Measurements from ENCODE around the gene CPNE2. TPM values are rescaled to one million over a fixed set of nuclear protein-coding genes. Genes with fewer than 3 reads are reported as not detected.

The CPNE2 gene
- total and polyA plus RNA-seq, 2 of the 8 experiments (the other 6 are each of a cell fraction or from before 2014, with no cell fraction given), result 10.6 to 39.5 TPM

- ChIA-PET CTCF (ENCODE audit: partially characterized antibody) (interaction anchor here (1.6 to 4.2 kb wide), 3 partner anchors 10 to 56 kb away, joined by 4 to 32 read pairs (median 7); no protein-coding TSS in a partner anchor), POLR2A (ENCODE audit: partially characterized antibody) (interaction anchor here (1.2 to 1.6 kb wide), 2 partner anchors 10 to 14 kb away, joined by 3 to 4 read pairs; no protein-coding TSS in a partner anchor)
- DNase-seq (ENCODE audit: low read depth in 1 of 2, low spot score in 2 of 2) (no peak), FAIRE-seq (no peak)
- Histone ChIP-seq H3K79me1 (ENCODE audit: low read depth, low read length) (no peaks in the 10 kb centered on the region), H2BK12ac (ENCODE audit: low read depth, low read length) (no peak overlapping the region), H3K56ac (replicated peaks; ENCODE audit: insufficient read length, low read depth, low read length) (no peak overlapping the region), H4K20me1 (replicated peaks in 1 of 2; ENCODE audit: control insufficient read depth in 1 of 2, insufficient read depth in 2 of 2, low read length in 2 of 2) (no peaks in the 10 kb centered on the region), H3K18ac (ENCODE audit: extremely low read depth, low read length) (no peak overlapping the region), H3K36me3 (ENCODE audit: control insufficient read depth in 2 of 4, insufficient read depth in 4 of 4, low read length in 3 of 4) (no peaks in the 10 kb centered on the region), H2AFZ (ENCODE audit: low read length) (no peak overlapping the region), H2BK5ac (ENCODE audit: low read depth, low read length) (no peak overlapping the region), H2BK20ac (ENCODE audit: low read length) (no peak overlapping the region), H4K91ac (replicated peaks; ENCODE audit: insufficient read length, low read length) (no peak overlapping the region), H3K4ac (replicated peaks; ENCODE audit: insufficient read length, low read depth, low read length) (no peak overlapping the region), H3K4me1 (replicated peaks in 1 of 4; ENCODE audit: control insufficient read depth in 3 of 4, insufficient read depth in 4 of 4, low read length in 3 of 4) (peaks cover 0 to 5% (median 1%) of the 10 kb centered on the region in 4 experiments; a peak in 4 of 7 replicates), H3K4me2 (ENCODE audit: insufficient read depth in 1 of 2, low read depth in 2 of 2, low read length in 2 of 2) (no peak overlapping the region), H3K23me2 (ENCODE audit: low read depth, low read length) (no peaks in the 10 kb centered on the region), H3K79me2 (ENCODE audit: control insufficient read depth in 1 of 2, insufficient read depth in 2 of 2, low read length in 2 of 2) (no peaks in the 10 kb centered on the region), H2AK5ac (ENCODE audit: low read depth, low read length) (no peak overlapping the region), H4K5ac (ENCODE audit: insufficient read length, low read depth, low read length) (no peak overlapping the region), H3K4me3 (ENCODE audit: extremely low read depth in 1 of 4, insufficient read depth in 2 of 4, low read depth in 3 of 4, low read length in 4 of 4) (no peak overlapping the region), H2BK120ac (replicated peaks; ENCODE audit: low read depth, low read length) (no peak overlapping the region), H3K9me3 (ENCODE audit: insufficient read depth in 2 of 2, low read depth in 1 of 2, low read length in 1 of 2) (no peaks in the 10 kb centered on the region), H3K14ac (ENCODE audit: insufficient read length) (no peak overlapping the region), H2BK15ac (ENCODE audit: low read length) (no peak overlapping the region), H3K9ac (replicated peaks in 1 of 4; ENCODE audit: extremely low read depth in 1 of 4, low read depth in 3 of 4, low read length in 3 of 4) (no peak overlapping the region), H3K27me3 (replicated peaks in 1 of 4; ENCODE audit: control insufficient read depth in 3 of 4, extremely low read depth in 1 of 4, insufficient read depth in 3 of 4, low read length in 3 of 4) (no peaks in the 10 kb centered on the region), H3K27ac (ENCODE audit: low read depth, low read length) (no peak overlapping the region), H3K23ac (ENCODE audit: insufficient read length) (no peak overlapping the region), H4K8ac (ENCODE audit: extremely low read depth, insufficient read depth, low read length) (no peak overlapping the region)
- 93% methylated on average over 7 of the region's 7 CpGs; no CpG with 5 or more reads in 1 of the 2 experiments for WGBS, 2 experiments (ENCODE audit: extremely low coverage in 1 of 2, insufficient coverage in 1 of 2, insufficient read length in 1 of 2, insufficient replicate concordance in 2 of 2, low coverage in 1 of 2, low lambda C conversion rate in 2 of 2, missing lambda C conversion rate in 1 of 2)
- TF ChIP-seq TEAD4 (IDR thresholded peaks at IDR 0.05; ENCODE audit: low read depth, low read length), result no peak
- no peak for TF ChIP-seq YY1 (IDR thresholded peaks at IDR 0.05; ENCODE audit: low read depth, low read length)
- TF ChIP-seq CHD1 (IDR thresholded peaks at IDR 0.05; ENCODE audit: low read depth, low read length), result no peak
These were observed 48.7 kb downstream of the CPNE2 start for GRCh38 chr16:57140931-57141668.
